Activated CD4-positive, alpha-beta T cell treated with anti-CD3 and anti-CD28 coated beads for 36 hours (primary cell): Measurements from ENCODE around the gene SCAF8. TPM values are rescaled to one million over a fixed set of nuclear protein-coding genes. Genes with fewer than 3 reads are reported as not detected.
A peak's percentile ranks its signal among the peaks of the same experiment; 100 is the strongest.
"Not testable (repeated sequence)": the region's sequence is repeated elsewhere in the genome, so short reads cannot be mapped to it uniquely, and the experiment has no call there.

ENCODE experiments used
- ATAC-seq: fragments of 200-7000 bp; cut with Tn5 transposase; one replicate; pipeline ENCODE4 v1.10.0; 2021; ENCODE audit warnings: mild to moderate bottlenecking, moderate library complexity
- CTCF ChIA-PET: fragments of 350-600 bp; sonication (Branson Sonifier 250); formaldehyde crosslinking; loops from one replicate; lab custom pipeline; 2021; ENCODE audit warnings: antibody characterized with exemption; lab: Charles Lee
- POLR2A ChIA-PET: fragments of 350-600 bp; sonication (Branson Sonifier 250); formaldehyde crosslinking; loops from one replicate; lab custom pipeline; 2021; ENCODE audit warnings: antibody characterized with exemption, inconsistent platforms; lab: Charles Lee
- DNase-seq: peaks from one replicate; pipeline ENCODE4 v3.0.0-alpha.2; 2020
- H3K27ac Mint-ChIP-seq: one replicate; pipeline ENCODE4 v1.8.0; 2021; ENCODE audit warnings: mixed read lengths
- H3K27me3 Mint-ChIP-seq: one replicate; pipeline ENCODE4 v1.8.0; 2021; ENCODE audit warnings: mixed read lengths
- H3K36me3 Mint-ChIP-seq: one replicate; pipeline ENCODE4 v1.8.0; 2021; ENCODE audit warnings: low read depth, mixed read lengths
- H3K4me1 Mint-ChIP-seq: one replicate; pipeline ENCODE4 v1.8.0; 2021; ENCODE audit warnings: mixed read lengths
- H3K4me3 Mint-ChIP-seq: one replicate; pipeline ENCODE4 v1.8.0; 2021; ENCODE audit warnings: mild to moderate bottlenecking, moderate library complexity, mixed read lengths
- H3K9me3 Mint-ChIP-seq: one replicate; pipeline ENCODE4 v1.8.0; 2021; ENCODE audit warnings: low read depth, mixed read lengths
- intact Hi-C, 2 experiments: fragments of 100-400 bp; cut with DNase I in 1 of 2; cut with micrococcal nuclease in 1 of 2; formaldehyde crosslinking; loops; one replicate each; pipeline versions ENCODE4 v1.14.2 to v1.15.1; 2022 to 2024; cut with DNase I, micrococcal nuclease
- total RNA-seq, 2 experiments: library from RNA; stranded (reverse); gene quantifications; one replicate each; pipeline ENCODE4 v1.2.3, GENCODE V29; 2021

Gene SCAF8
- total RNA-seq, 2 experiments from 2014 or later = 33.9 to 44.5 TPM

DNA sequence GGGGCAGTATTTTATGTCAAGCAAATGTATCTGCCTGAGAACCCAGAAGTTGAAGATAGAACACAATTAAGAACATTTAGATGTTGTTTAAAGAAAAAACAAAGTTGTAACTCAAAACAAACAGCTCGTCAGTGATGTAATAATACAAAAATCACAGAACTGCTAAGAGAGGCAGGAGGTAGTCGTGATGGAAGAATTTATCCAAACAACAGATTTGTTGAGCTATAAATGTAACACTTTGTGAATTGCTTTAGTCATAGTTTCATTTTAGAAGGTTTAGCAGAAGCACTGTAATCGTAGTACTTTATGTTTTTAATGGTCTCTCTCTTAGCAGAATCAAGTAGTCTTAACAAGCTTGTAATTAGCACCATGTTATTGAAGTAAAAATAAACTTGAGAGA, 73.6 kb downstream of the SCAF8 start:
- POLR2A ChIA-PET = interaction anchor here (0.7 kb wide), 1 partner anchor 63 kb away, joined by 4 read pairs; no protein-coding TSS in a partner anchor
- Mint-ChIP-seq H3K9me3 (peaks cover 2% of the 10 kb centered on the region), H3K4me1 (no peaks in the 10 kb centered on the region), H3K36me3 (peaks cover 51% of the 10 kb centered on the region), H3K27ac (peak overlapping the region; percentile 24), H3K27me3 (no peaks in the 10 kb centered on the region), H3K4me3 (no peak overlapping the region)
- no peak for DNase-seq
- no peak for ATAC-seq
- CTCF ChIA-PET = interaction anchor here (1.3 to 9.3 kb wide), 7 partner anchors 9 to 131 kb away, joined by 3 to 133 read pairs (median 3); no protein-coding TSS in a partner anchor
- intact Hi-C loops = loop anchor here in 1 of 2 experiments (10.0 kb wide), 1 partner anchor 652 kb away; no protein-coding TSS in a partner anchor

GRCh38 chr6:154811663-154812062, 78.4 kb downstream of the SCAF8 start:
- intact Hi-C loops, POLR2A ChIA-PET, DNase-seq: not testable (repeated sequence)

DNA sequence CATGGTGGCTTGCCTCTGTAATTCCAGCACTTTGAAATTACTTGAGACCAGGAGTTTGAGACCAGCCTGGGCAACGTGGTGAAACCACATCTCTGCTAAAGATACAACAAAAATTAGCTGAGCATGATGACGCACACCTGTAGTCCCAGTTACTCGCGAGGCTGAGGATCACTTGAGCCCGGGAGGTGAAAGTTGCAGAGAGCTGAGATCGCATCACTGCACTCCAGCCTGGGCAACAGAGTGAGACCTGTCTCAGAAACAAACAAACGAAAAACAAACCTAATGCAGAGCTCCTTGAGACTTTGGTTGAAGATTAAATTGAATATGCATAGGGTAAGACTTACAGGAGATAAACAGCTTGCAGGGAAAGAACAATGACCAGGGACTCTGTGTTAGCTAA, 80.8 kb downstream of the SCAF8 start:
- Mint-ChIP-seq H3K4me3 (no peak overlapping the region), H3K27ac (no peak overlapping the region), H3K27me3 (no peaks in the 10 kb centered on the region), H3K4me1 (peaks cover 2% of the 10 kb centered on the region), H3K36me3 (peaks cover 67% of the 10 kb centered on the region), H3K9me3 (peaks cover 2% of the 10 kb centered on the region)
- intact Hi-C loops = no loop called here
- no peak for DNase-seq
- CTCF ChIA-PET = interaction anchor here (0.6 to 1.1 kb wide), 3 partner anchors 9 to 138 kb away, joined by 3 to 4 read pairs (median 3); no protein-coding TSS in a partner anchor
- ATAC-seq = no peak
- POLR2A ChIA-PET = no interaction called here

More at GRCh38 chr6:154811663-154812062, 78.4 kb downstream of the SCAF8 start:
- not testable (repeated sequence) for H3K9me3 Mint-ChIP-seq, H3K27ac Mint-ChIP-seq, H3K4me1 Mint-ChIP-seq, H3K27me3 Mint-ChIP-seq, H3K4me3 Mint-ChIP-seq, ATAC-seq
- CTCF ChIA-PET = interaction anchor here (0.9 to 1.3 kb wide), 2 partner anchors 15 to 136 kb away, joined by 3 to 4 read pairs; no protein-coding TSS in a partner anchor
- H3K36me3 Mint-ChIP-seq = peaks cover 72% of the 10 kb centered on the region

DNA sequence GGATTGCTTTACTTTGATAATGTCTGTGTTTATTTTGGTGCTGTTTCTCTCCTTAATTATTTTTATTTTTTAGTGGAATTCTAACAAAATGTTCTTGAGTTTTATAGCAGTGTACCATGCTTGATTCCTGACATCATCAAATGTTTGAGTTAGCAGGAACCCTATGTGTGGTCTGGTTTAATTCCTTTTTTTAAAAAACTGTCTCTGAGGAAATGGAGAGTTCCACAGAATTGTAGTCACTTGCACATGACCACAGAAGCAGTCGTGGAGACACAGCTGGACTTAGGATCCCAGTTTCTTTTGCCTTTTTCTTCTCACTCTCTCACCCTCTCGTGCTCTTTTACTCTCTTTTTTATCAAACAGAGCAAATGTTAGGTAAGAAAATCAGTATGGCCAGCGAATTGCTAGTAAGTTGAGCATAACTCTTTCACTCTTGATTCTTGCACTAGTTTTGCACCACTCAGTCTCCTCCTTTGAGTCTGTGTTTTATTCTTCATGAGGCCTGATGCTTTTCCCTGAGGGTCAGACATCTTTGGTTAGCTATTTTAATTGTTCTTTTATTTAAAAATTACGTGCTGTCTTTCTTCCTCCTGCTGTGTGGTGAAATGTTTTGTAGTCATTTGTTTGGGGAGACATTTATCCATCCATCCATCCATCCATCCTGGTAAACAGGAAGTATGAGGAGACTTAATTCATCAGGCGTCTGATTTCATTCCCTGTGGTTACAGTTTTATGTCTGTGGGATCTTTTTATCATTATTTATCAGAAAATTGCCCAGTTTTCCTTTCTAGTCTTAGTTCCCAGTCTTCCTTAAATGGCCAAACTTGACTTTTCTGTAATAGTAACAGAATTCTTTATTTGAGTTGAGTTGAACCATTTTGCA, 83.0 kb downstream of the SCAF8 start:
- intact Hi-C loops = no loop called here
- CTCF ChIA-PET = interaction anchor here (1.1 kb wide), 1 partner anchor 10 kb away, joined by 3 read pairs; no protein-coding TSS in a partner anchor
- POLR2A ChIA-PET = no interaction called here
- H3K36me3 Mint-ChIP-seq = peaks cover 57% of the 10 kb centered on the region
- ATAC-seq = no peak
- no peaks in the 10 kb centered on the region for H3K27me3 Mint-ChIP-seq
- H3K4me1 Mint-ChIP-seq = peaks cover 4% of the 10 kb centered on the region
- H3K27ac Mint-ChIP-seq = no peak overlapping the region
- peaks cover 2% of the 10 kb centered on the region for H3K9me3 Mint-ChIP-seq
- DNase-seq = no peak
- no peak overlapping the region for H3K4me3 Mint-ChIP-seq

DNA sequence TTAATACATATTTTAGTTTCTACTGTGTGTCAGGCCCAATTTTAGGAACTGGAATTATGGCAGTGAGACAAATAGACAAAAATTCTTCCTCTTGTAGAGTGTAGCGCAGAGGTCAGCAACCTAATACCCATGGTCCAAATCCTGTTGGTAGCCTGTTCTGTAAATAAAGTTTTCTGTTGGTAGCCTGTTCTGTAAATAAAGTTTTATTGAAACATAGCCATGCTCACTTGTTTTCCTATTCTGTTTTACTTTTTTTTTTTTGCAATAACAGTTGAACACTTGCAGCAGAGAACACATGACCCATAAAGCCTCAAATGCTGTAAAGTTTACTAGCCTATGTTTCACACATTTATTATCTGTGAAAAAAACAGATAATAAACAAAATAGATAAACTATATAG, 87.9 kb downstream of the SCAF8 start:
- no peaks in the 10 kb centered on the region for H3K9me3 Mint-ChIP-seq
- ChIA-PET POLR2A (no interaction called here), CTCF (interaction anchor here (1.1 to 2.3 kb wide), 3 partner anchors 13 to 147 kb away, joined by 5 to 6 read pairs (median 5); no protein-coding TSS in a partner anchor)
- no peak overlapping the region for H3K4me3 Mint-ChIP-seq
- intact Hi-C loops = no loop called here
- no peak for DNase-seq
- no peak overlapping the region for H3K27ac Mint-ChIP-seq
- no peaks in the 10 kb centered on the region for H3K27me3 Mint-ChIP-seq
- peaks cover 13% of the 10 kb centered on the region for H3K4me1 Mint-ChIP-seq
- no peak for ATAC-seq
- peaks cover 49% of the 10 kb centered on the region for H3K36me3 Mint-ChIP-seq

DNA sequence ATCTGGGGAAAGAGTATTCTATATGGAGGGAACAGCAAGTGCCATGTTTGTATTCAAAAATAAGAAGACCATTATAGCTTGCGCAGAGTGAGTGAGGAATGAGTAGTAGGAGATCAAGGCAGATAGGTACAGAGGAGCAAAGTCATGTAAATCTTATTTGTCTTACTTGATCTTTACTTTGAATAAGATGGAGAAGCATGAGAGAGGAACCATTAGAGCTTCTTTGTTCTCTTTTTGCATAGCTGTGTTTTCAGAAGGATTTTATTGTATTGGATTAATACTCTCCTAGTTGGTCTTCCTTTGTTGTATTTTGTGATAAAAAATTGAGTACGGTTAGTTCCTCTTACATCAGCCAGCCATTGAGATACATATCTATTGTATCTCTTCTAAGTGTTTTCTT, 88.4 kb downstream of the SCAF8 start:
- H3K4me1 Mint-ChIP-seq = peaks cover 12% of the 10 kb centered on the region
- no peaks in the 10 kb centered on the region for H3K27me3 Mint-ChIP-seq
- no peak overlapping the region for H3K4me3 Mint-ChIP-seq
- H3K9me3 Mint-ChIP-seq = no peaks in the 10 kb centered on the region
- DNase-seq (no peak), ATAC-seq (no peak)
- intact Hi-C loops = no loop called here
- H3K27ac Mint-ChIP-seq = no peak overlapping the region
- ChIA-PET CTCF (interaction anchor here (1.1 to 2.3 kb wide), 3 partner anchors 13 to 148 kb away, joined by 5 to 6 read pairs (median 5); no protein-coding TSS in a partner anchor), POLR2A (no interaction called here)
- peaks cover 43% of the 10 kb centered on the region for H3K36me3 Mint-ChIP-seq

GRCh38 chr6:154822947-154823558, 89.8 kb downstream of the SCAF8 start:
- intact Hi-C loops = no loop called here
- H3K27me3 Mint-ChIP-seq = no peaks in the 10 kb centered on the region
- H3K36me3 Mint-ChIP-seq = peaks cover 43% of the 10 kb centered on the region
- ATAC-seq (no peak), DNase-seq (no peak)
- ChIA-PET POLR2A (no interaction called here), CTCF (no interaction called here)
- no peak overlapping the region for H3K4me3 Mint-ChIP-seq
- H3K4me1 Mint-ChIP-seq = peaks cover 12% of the 10 kb centered on the region
- peak overlapping the region; percentile 39 for H3K27ac Mint-ChIP-seq
- H3K9me3 Mint-ChIP-seq = no peaks in the 10 kb centered on the region

GRCh38 chr6:154824076-154824475, 90.9 kb downstream of the SCAF8 start:
- Mint-ChIP-seq H3K27me3 (no peaks in the 10 kb centered on the region), H3K36me3 (peaks cover 41% of the 10 kb centered on the region), H3K4me1 (peaks cover 12% of the 10 kb centered on the region), H3K9me3 (no peaks in the 10 kb centered on the region), H3K27ac (peak overlapping the region; percentile 26), H3K4me3 (no peak overlapping the region)
- intact Hi-C loops = no loop called here
- CTCF ChIA-PET = interaction anchor here (0.7 kb wide), 1 partner anchor 71 kb away, joined by 3 read pairs; no protein-coding TSS in a partner anchor
- no peak for DNase-seq
- ATAC-seq = no peak
- POLR2A ChIA-PET = no interaction called here

DNA sequence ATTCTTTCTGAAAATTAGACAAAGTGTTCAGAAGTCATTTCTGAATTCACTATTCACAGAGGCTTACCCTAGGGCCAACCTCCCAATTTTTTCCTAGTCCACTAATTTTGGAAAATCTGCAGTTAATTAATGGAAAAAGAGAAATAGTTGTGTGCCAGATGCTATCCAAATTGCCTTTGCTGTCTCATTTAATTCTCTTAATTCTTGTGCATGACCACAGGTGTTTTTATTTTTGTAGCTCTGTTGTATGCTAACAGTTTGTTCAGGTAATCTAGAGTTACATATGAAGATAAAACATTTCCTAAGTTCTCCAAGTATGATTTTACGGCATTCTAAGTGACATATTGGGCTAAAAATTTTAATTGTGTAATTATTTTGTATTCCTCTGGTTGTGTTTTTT, 96.8 kb downstream of the SCAF8 start:
- CTCF ChIA-PET = no interaction called here

GRCh38 chr6:154830771-154831170, 97.6 kb downstream of the SCAF8 start:
- DNase-seq (no peak), ATAC-seq (no peak)
- no peaks in the 10 kb centered on the region for H3K27me3 Mint-ChIP-seq
- peaks cover 13% of the 10 kb centered on the region for H3K4me1 Mint-ChIP-seq
- no peaks in the 10 kb centered on the region for H3K9me3 Mint-ChIP-seq
- H3K27ac Mint-ChIP-seq = no peak overlapping the region
- POLR2A ChIA-PET = no interaction called here
- intact Hi-C loops = no loop called here
- no peak overlapping the region for H3K4me3 Mint-ChIP-seq
- CTCF ChIA-PET = interaction anchor here (0.8 to 1.7 kb wide), 2 partner anchors 26 to 156 kb away, joined by 3 to 7 read pairs; no protein-coding TSS in a partner anchor
- H3K36me3 Mint-ChIP-seq = peaks cover 41% of the 10 kb centered on the region

More for the DNA sequence above, 96.8 kb downstream of the SCAF8 start:
- intact Hi-C loops = no loop called here
- no peaks in the 10 kb centered on the region for H3K27me3 Mint-ChIP-seq
- peaks cover 8% of the 10 kb centered on the region for H3K4me1 Mint-ChIP-seq
- H3K9me3 Mint-ChIP-seq = no peaks in the 10 kb centered on the region
- DNase-seq (no peak), ATAC-seq (no peak)
- POLR2A ChIA-PET = interaction anchor here (0.6 kb wide), 1 partner anchor 58 kb away, joined by 3 read pairs; no protein-coding TSS in a partner anchor
- peaks cover 41% of the 10 kb centered on the region for H3K36me3 Mint-ChIP-seq
- H3K27ac Mint-ChIP-seq = no peak overlapping the region
- no peak overlapping the region for H3K4me3 Mint-ChIP-seq

- no peak overlapping the region for H3K27ac Mint-ChIP-seq
- ChIA-PET CTCF (interaction anchor here (0.7 to 1.0 kb wide), 3 partner anchors 9 to 318 kb away, joined by 3 read pairs; no protein-coding TSS in a partner anchor), POLR2A (no interaction called here)
- H3K4me3 Mint-ChIP-seq = no peak overlapping the region
- ATAC-seq (no peak), DNase-seq (no peak)
- H3K4me1 Mint-ChIP-seq = peaks cover 19% of the 10 kb centered on the region
- no peaks in the 10 kb centered on the region for H3K9me3 Mint-ChIP-seq
- intact Hi-C loops = no loop called here
- H3K27me3 Mint-ChIP-seq = no peaks in the 10 kb centered on the region
- peaks cover 24% of the 10 kb centered on the region for H3K36me3 Mint-ChIP-seq
Observed at GRCh38 chr6:154835307-154835706, 102.1 kb downstream of the SCAF8 start.
